Skeletal muscle cell (primary cell): Measurements from ENCODE around the gene OTOP3.
"Not testable (repeated sequence)": the region's sequence is repeated elsewhere in the genome, so short reads cannot be mapped to it uniquely, and the experiment has no call there.

Source experiments
- DNase-seq: peaks from one replicate; pipeline ENCODE4 v3.0.0-alpha.2; 2010; ENCODE audit warnings: low read depth
- H3K4me3 ChIP-seq: 2 replicates; pipeline ENCODE4 v1.5.1; 2011; ENCODE audit warnings: low read depth, mild to moderate bottlenecking, control low read depth, low read length, moderate library complexity

The OTOP3 gene

DNA sequence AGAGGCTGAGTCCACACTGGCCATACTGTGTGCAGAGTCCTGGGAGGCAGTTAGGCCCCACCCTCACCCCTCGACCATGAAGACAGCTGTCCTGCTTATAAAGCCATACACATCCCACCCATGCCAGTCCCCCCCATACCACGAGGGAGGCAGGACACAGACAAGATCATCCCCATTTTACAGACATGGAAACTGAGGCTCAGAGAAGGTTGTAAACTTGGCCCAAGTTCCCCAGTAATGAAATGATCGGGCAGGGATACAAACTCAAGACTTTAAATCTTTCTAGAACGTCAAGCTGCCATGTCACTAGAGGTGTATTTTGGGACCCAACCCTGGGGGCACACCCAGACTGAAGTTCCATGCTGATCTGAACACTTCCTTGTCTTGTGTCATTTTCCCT is 20.4 kb downstream of the OTOP3 start:
- no peak for DNase-seq
- no peak overlapping the region for H3K4me3 ChIP-seq

DNA sequence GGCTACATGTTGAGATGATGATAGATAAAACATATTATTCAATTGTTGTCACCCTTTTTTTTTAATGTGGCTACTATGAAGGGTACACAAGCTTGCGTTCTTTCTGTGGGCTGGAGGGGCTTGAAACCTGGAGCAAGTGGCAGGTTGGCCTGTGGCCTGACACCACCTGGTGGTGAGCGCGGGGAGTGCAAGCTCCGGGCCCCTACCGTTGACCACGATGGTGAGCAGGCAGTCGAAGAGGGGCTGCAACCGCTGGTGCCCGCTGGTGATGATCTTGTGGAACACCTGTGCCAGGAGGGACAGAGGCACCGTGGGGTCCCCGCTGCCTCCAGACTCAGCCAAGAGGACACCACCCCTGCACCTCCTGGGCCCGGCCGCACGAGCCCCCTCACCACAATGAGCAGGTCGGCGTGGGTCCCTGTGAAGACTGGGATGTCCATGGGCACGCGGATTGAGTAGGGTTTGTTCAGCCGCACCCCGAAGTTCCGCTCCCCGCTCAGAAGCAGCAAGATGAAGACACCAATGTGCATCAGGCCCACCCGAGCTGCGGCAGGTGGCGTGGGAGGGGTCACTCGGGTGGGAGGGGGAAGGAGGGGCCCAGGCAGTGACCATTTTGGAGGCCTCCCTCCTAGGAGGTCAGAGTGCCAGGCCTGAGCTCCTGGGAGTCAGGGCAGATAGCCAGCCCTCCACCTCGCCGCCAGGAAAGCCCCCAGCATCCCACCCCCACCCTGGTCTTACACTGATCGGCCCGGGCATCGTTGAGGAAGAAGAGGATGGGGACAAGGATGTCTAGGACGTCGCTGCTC is 22.4 kb downstream of the OTOP3 start:
- DNase-seq: no peak
- H3K4me3 ChIP-seq: no peak overlapping the region

DNA sequence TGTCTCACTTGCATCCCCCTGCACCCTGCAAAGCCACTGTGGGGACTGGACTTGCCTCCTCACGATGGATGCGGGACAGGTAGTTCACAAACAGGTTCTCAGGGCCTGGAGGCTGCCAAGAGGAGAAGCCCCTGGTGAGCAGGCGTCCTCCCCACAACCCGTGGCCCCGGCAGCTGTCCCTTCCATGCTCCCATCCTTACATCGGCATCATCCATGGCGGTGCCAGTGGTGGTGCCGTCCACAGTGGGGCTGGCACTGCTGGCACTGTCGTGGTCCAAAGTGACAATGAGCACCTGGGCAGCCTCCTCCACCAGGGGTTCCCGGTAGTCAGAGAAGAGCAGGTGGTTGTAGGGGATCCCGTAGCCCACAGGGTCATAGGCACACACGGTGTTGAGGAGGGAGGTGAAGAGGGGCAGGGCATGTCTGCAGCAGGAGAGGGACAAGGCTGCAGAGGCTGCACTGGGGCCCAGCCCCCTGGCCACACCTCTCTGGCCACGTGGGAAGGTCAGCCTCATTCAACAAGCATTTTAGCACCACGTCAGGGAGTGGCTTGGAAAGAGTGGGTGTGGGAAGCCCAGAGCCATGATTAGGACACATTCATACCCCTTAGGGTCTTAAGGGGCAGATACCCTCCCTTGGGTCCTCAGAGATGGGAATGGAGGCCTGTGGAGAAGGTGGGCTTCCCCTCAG is 24.3 kb downstream of the OTOP3 start:
- no peak overlapping the region for H3K4me3 ChIP-seq
- no peak for DNase-seq

DNA sequence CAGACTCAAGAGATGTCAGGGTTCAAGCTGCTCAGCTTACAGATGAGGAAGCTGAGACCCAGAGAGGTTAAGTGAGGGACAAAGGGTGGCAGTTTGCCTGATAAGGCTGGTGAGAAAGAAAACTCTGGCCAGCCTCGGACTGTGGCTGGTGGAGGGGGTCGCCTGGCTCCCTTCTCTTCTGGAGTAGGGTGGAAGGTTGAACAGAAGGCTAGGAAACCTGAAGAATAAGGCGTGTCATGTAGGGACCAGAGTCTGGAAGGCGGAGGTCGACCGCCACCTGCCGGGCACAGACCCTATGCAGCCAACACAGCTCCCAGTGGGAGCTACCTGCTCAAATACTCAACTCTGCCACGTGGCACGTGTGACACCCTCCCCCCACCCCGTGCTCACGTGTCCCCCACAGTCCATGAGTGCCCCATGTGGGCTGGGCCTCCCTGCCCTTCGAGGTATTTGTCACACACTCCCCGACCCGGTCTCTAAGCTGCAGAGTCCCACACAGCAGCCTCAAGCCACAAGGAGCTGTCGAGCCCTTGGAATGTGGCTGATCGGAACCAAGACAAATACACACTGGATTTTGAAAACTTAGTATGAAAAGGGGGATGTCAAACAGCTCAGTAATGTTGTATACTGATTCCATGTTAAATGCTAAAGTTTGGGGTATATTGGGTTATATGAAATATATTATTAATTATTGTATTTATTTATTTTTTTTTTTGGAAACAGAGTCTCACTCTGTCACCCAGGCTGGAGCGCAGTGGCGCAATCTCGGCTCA is 25.1 kb downstream of the OTOP3 start:
- DNase-seq: no peak
- no peak overlapping the region for H3K4me3 ChIP-seq

DNA sequence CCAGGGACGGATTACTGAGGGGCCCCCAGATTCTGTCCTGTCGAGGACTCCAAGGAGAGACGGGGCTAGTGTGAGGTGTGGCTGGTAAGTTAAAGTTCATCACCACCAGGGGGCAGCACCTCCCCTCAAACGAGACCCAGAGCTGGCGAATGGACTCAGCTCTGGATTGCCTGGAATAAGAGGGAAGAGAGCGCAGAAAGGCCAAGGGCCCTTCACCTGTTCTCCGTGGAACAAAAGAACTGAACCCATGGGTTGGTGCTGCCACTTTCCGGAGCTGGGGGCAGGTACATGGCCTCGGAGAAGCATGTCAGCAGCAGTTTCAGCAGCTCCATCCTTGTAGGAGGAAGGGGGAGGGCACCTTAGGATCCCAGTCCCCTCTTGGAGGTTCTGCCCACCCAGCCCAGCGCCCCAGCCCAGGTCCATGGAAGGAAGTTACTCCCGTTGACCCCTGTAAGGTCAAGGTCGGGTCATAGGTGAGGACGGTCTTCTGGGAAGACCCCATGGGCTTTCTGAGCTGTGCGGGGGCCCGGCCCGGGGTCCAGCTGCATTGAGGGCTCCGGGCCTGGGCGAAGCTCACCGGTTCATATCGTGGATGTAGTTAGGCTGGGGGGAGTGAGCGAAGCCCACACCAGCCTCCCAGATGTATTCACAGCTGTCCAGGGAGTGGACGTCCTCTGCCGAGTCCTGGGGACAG is 26.1 kb downstream of the OTOP3 start:
- DNase-seq: peak; percentile 39
- no peak overlapping the region for H3K4me3 ChIP-seq

DNA sequence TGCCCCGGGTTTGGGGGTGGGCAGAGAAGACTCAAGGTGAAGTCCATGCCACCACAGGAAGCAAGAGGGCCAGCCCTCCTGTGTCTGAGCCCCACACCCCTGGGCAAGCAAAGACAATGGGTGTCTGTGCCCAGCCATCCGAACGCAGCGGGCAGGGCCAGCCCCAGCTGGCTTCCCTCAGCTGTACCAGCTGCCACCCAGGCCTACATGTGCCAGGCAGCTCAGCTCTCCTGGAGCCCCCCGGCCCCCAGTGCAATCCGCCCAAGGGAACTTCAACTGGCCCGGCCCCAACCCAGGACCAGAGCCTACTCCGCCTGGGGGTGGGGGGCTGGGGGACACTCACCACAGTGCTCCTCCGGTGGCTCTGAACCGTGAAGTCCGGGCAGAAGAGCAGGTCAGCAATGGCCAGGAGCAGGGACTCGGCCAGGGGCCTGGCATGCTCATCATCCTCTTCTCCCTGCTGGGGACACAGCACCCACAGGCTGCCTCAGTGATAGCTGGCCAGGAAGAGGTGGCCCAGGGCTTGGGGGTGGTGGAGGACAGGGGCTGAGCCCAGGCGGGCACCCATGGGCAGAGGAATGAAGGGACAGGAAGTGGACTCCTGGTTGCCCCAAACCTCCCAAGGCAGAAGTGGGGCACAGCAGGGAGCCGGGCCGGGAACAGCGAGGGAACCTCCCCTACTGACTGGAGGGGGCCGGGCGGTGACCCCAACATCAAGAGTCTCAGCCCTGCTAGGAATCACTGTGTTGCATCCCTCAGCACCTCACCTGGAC is 27.1 kb downstream of the OTOP3 start:
- no peak for DNase-seq
- H3K4me3 ChIP-seq: no peak overlapping the region

DNA sequence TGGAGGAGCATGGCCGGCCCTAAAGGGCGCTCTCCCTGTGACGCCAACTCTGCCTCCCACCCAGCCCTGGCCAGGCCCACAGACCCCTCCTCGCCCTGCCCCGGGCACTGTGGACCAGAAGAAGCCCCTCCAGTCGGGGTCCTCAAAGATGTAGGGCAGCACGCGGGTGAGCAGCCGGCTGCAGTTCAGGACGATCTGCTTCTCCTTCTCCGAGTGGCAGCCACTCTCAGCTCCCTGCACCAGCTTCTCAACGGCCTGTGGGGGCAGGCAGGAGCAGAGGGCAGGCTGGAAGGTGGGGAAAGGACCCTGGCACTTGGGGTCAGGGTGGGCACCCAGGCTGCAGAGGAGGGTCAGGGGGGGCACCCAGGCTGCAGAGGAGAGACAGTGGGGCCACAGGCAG is 28.0 kb downstream of the OTOP3 start:
- DNase-seq: no peak
- H3K4me3 ChIP-seq: no peak overlapping the region

DNA sequence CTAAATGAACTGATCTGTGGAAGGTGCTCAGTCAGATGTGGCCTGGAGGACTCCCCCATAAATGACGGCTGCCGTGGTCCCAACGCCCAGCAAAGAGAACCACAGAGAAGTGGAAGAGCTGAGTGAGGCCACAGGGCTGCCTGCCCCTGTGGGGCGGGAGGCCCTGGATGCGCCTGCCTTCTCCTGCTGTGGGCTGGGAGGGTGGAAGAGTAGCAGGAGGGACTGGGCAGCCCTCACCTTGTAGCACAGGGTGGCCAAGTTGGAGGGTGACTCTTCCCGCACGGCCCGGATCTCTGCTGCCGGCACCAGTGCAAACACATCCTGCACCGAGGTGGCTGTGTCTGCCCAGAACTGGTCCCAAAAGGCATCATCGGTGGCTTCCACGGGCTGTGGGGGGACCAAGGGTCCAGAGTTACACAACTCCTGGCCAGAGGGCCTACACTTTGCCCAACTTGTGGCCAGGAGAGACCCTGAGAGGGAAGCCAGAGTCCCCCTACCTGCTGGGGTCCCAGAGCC is 28.6 kb downstream of the OTOP3 start:
- no peak overlapping the region for H3K4me3 ChIP-seq

DNA sequence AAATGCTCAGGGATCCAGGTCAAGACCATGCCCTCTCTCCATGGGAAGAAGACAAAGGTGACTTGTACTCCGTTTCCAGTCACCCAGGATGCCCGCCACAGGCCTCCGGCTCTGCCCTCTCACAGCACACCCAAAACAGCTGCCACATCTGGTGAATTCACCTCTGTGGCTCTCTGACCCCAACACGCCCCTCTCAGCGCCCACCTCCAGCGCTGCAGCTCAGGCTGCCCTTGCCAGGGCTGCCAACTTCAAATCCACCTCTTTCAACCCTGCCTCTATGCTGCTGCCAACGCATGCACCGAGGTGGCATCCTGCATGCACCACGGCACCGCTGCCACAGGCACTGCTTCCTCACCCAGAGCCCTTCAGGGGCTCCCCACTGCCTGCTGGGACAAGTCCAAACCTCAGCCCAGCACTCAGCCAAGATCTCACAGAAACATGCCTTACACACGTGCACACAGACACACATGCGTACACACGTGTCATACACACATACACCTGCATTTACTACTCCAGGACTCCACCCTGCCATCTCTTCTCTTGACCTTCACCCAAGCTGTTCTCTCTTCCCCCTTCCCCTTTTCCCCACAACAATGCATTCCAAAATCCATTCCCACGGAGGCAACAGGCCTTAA is 29.4 kb downstream of the OTOP3 start:
- H3K4me3 ChIP-seq: no peak overlapping the region
- DNase-seq: no peak

More for the DNA sequence above, 28.6 kb downstream of the OTOP3 start:
- no peak for DNase-seq

DNA sequence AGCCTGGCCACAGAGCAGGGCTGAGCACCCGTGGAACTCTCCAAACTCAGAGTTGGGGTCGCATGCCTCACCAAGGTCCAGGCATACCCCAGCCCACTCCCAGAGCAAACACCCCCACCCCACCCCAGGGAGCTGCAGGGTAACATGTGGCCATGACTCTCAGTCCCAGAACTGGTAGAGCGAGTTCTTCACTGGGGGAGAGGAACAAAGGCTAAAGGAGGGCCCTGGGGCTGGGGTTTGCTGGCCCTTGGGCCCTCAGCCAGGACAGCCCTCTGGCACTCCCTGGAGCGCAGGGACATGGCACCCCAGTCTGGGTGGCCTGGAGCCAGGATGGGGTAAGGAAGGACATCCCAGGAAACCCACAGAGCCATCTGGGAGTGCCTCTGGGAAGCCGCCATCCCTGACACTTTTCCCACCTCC is 32.7 kb downstream of the OTOP3 start:
- DNase-seq: no peak

DNA sequence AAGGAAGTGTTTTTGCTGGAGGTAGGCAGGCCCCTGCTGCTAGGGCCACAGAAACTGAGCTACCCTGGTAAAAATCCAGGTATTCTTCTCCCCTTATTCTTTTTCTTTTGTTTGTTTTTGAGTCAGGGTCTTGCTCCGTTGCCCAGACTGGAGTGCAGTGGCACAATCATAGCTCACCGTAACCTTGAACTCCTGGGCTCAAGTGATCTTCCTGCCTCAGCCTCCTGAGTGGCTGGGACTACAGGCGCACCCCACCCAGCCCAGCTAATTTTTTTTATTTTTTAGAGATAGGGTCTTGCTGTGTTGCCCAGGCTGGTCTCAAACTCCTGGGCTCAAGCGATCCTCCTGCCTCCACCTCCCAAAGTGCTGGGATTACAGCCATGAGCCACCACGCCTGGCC is 33.8 kb downstream of the OTOP3 start:
- not testable (repeated sequence) for DNase-seq, H3K4me3 ChIP-seq

More for the DNA sequence above, 32.7 kb downstream of the OTOP3 start:
- no peak overlapping the region for H3K4me3 ChIP-seq

DNA sequence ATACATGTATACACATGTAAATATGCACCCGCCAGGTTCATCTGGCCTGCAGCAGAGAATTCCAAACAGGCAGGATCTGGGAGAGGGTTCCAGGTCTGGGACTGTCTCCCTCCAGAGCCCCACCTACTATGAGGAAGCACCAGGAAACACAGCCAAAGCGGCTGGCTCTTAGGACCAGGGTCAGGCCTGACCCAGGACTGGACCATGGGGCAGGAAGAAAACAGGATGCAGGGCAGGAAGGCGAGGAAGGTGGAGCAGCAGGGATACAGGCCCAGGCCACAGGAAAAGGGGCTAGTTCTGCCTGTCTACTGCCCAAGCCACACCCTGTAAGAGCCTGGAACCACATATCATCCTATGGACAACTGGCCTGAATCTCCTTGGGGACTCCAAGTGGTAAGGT is 34.7 kb downstream of the OTOP3 start:
- no peak for DNase-seq
- no peak overlapping the region for H3K4me3 ChIP-seq

DNA sequence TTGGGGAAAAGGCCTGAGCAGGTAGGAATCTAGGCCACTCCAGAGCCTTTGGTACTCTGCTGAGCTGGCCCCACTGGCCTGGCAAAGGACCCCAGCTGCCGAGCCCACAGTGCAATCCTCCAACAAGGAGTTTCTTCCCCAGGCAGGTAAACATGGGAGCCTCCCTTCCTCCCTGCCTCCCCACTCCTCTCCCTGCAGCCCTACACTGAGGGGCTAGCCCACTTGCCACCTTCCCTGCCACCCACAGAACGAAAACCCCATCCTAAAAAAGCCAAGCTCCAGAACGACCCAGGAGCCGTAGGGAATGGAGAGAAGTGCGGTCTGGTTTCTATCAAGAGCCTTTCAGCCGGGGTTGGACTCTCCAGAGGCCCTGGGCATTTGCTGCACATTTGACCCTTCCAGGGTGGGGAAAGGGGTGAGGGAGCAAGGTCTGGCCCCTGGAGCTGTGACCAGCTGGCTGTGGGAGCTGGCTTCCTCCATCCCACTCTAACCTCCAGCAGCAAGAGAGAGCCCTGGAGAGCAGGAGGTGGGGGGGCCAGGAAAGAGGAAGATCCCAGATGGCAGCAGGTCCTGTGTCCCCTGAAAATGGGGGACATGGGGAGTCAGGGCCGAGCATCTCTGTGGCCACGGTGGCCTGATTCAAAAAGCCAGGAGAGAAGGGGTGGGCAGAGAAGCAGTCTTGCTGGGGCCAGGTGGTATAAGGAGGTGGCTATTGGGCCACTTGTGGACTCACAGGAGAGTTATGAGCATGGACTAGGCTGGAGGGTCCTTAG is 35.6 kb downstream of the OTOP3 start:
- peak overlapping the region; percentile 48 for H3K4me3 ChIP-seq

DNA sequence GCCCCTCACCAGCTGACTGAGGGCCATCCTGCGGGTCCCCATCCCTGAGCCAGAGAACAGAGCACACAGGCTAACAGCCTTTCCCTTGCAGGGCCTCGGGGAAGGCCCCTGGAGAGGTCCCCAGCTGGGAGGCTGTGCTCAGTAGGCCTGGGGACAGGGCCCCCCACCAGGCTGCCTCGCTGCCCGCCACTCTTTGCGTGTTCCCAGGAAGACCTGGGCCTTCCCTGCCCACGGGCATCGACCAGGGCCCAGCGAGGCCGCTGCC is 36.1 kb downstream of the OTOP3 start:
- H3K4me3 ChIP-seq: peak overlapping the region; percentile 48

More for the DNA sequence above, 35.6 kb downstream of the OTOP3 start:
- DNase-seq: no peak

DNA sequence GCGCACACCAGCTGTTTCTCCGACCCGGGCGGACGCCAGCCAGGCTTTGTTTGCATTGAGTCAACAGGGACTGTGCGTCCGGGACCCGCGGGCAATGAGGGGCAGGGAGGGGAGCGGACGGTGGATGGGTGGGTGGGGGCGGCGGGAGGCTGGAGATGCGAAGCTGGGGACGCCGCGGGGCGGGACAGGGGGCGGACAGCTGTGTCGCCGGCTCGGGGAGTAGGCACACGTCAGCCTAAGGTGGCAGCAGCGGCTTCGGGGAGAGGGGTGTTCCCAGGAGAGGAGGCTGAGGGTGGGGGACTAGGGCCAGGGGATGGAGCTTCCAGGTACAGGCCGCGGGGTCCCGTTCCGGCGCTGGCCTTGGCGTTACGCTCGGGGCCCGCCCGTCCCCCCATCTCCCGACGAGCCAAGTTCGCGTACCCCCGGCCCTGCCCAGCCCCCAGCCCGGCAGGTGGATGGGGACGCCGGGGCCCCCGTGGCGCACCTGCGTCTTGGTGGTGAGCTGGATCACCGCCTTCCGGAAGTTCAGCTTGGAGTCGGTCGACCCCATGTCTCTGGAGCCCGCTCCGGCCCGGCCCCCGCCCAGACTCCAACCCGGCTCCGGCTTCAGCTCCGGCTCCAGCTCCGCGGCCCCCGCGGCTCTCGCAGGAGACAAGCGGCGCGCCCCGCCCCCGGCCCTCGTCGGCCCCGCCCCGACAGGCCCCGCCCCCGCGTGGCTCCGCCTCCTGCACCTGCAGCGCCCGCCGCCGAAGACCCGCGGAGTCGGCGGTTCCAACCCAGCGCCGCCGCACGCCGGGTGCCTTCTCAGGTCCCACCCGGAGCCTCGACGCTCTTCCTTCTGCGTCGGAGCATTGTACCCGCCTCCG is 36.6 kb downstream of the OTOP3 start, which contains the start of gene HID1:
Gene HID1, minus strand, starts transcription at position 653 of the 866 bp plus-strand sequence. Its CDS starts 103 bp downstream, at position 550.
- peak within 1 kb of the TSS; percentile 48 for H3K4me3 ChIP-seq
- no peak for DNase-seq

More for the DNA sequence above, 36.1 kb downstream of the OTOP3 start:
- DNase-seq: no peak

DNA sequence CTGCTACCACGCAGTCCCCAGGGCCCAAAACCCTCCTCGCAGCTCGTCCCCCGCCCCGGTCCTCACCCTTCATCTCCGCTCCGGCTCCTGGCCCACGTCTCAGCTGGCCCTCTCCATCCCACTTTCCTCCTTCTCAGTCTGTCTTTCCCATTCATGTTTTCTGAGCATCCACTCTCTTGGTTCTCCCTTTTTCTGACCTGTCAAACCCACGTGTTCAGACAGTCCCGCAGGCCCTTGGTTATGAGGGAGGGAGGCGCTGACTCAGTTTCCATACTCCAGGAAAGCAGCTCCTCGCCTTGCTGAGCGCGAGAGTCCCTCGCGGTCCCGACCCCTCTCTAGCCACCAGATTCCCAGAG is 37.3 kb downstream of the OTOP3 start:
- peak overlapping the region; percentile 21 for H3K4me3 ChIP-seq
- no peak for DNase-seq

DNA sequence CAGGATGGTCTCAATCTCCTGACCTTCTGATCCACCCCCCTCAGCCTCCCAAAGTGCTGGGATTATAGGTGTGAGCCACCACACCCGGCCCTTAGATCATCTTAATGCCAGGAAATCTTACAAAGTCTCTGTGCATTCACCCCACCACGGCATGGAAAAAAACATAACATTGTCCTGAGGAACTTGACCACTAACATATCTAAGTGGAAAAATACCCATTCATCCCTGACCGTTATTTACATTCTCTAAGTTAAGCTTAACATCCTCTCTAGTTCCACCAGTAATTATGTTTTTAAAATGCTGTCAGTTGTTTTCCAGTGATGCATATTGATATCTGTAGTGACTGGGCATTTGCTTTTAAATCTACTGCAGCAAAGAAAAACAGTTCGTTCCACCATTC is 40.2 kb downstream of the OTOP3 start:
- no peak for DNase-seq

More for the DNA sequence above, 40.2 kb downstream of the OTOP3 start:
- H3K4me3 ChIP-seq: no peak overlapping the region
